NCI-H146 treated with DMSO at 0.1 percent for 48 hours (cell line): ENCODE results near the gene AQR.
A peak's percentile ranks its signal among the peaks of the same experiment; 100 is the strongest.
"Not testable (repeated sequence)": the region's sequence is repeated elsewhere in the genome, so short reads cannot be mapped to it uniquely, and the experiment has no call there.

Experiments used
- DNase-seq: peaks from one replicate; lab custom pipeline; 2025; ENCODE audit not compliant: unreplicated experiment; lab: John Stamatoyannopoulos, UW

Gene AQR

DNA sequence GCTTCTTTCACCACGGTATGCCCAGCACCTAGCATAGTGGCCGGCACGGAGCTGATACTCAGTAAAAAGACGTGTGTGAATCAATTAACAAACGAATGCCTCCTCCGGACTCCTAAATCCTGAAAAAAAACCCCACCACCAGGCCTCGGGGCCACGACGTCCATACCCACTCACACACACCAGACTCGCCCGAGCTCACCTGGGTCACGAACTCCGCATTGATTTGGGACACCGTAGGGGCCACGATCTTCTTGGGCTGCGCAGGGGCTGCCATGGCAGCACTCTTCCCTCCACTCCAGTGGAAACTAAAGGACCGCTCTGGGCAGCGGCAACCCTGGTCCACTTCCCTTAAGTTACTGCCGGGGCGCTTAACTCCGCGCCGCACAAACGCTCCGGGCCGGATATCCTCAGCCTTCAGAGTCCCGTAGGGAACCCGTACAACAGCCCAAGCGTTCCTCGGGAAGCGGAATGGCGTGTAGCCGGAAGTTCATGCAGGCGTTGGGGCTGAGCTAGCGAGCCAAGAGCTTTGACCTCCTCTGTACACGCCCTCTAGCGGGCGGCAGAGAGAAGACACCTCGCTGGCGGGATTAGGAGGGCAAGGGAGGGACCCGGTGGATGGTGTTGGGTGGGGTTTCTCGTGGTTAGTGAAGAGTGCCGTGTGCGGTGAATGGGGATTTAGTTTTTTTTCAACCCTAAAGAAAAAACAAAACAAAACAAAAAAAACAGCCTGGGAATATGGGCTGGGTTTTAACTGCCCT is at the start of gene AQR:
Gene AQR (minus strand): TSS at position 403 of the 758 bp plus-strand sequence. CDS start 129 bp downstream, at position 274.
- DNase-seq = peak; percentile 79

DNA sequence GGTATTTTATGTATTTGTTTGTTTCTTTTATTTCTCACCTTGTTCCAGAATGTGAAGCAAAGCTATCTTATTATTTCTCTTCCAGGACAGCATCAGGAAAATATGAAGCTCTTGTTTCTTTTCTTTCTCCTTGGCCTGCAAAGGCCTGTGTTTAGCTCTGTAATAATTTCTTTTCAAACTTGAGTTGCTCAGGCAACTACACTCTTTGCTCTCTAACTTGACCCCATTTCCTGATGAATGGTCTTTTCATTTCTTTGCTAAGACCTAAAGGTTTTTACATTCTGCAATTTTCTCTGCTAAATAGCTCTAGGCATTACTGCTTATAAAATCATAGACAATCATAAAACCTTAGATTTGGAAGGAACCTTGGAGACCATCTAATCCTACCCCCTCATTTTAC is 44.7 kb upstream of the AQR start:
- DNase-seq = no peak

DNA sequence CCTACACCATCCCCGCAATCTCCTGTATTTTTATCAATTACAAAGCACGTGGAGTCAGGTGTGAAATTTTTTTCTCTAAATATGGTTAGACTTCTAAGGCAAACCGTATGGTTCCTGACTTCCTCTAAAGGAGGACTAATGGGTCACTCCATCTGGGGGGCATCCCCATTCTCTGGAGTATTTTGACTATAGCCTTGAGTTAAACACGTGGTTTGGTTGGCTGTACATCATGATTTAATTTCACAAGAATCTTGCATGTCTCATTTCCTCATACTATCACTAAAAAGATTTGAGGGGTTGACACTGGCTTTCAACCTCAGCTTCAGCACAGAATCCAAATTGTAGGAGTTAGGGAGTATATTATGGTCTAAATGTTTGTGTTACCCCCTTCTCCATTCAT is 43.8 kb upstream of the AQR start:
- DNase-seq = no peak

DNA sequence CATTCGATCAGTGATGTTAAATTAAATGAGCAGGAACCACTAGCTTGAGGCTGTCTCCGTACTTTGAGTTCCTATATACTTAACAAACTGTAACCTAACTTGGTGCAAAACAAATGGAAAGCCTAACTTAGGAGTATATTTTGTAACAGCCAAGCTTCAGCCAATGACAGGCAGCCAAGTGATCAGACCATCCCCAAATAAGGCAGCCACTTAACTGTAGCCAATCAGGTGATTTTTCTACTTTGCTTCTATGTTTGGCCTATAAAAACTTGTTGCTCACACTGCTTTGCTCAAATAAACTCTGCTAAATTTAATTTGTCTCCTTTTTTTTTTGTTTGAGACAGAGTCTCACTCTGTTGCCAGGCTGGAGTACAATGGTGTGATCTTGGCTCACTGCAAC is 37.9 kb upstream of the AQR start:
- DNase-seq = no peak

DNA sequence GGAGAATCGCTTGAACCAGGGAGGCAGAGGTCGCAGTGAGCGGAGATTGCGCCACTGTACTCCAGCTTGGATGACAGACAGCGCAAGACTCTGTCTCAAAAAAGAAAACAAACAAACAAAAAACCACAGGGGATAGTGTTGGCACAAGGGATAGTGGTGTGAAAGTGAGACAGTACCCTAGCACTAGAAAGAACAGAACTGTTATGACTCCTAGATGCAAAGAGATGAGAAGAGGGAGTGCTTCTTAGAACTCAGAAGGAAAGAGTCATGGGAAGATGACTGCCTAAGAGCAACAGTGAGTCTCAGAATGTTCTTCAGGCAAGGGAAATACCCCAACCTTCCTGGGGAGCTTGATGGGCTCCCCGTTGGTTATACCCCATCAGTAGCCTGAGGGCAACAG is 36.4 kb upstream of the AQR start:
- DNase-seq = no peak

DNA sequence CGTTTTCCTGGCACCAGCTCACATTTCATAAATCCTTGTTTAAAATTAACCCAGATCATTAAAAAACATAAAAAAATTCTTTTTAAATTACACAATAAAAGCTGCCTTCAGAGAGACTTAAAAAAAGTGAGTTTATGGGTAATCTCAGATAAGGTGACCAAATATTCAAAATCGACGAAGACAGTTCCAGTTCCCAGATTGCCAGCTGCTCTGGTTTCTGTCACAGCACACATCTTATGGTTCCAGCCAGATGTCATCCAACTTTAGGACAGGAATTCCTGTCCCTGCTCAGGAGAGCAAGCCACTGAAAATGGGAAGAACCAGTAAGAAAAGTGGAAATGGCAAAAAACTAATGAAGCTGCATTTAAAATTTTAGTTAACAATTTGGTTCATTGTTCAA is 34.4 kb upstream of the AQR start:
- no peak for DNase-seq

DNA sequence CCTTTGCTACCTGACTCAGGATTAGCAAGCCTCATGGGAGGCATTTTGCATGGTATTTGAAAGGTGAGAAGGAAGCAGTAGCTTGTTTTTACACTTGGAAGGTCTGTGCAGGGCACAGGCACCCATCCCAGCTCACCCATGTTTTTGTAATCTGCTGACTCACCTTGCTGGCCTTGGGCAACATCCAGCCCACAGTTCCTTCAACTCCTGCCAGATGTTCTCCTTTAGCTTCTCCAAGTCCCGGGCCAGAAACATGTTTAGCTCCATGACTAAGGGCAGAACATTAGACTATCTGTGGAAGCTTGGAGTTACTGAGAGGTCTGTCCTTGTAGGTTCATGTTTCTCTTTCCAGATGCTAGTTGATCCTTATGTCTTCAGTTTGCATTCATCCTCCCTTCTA is 31.0 kb upstream of the AQR start:
- peak; percentile 1 for DNase-seq

DNA sequence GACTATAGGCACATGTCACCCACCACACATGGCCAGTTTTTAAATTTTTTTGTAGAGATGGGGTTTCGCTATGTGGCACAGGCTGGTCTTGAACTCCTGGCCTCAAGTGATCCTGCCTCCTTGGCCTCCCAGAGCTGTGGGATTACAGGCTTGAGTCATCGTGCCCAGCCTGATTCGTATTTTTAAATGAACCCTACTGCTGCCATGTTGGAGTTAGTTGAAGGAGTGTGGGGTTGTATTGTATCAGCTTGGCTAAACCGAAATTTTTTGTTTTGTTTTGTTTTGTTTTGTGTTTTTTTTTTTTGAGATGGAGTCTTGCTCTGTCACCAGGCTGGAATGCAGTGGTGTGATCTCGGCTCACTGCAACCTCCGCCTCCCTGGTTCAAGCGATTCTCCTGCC is 30.4 kb upstream of the AQR start:
- no peak for DNase-seq

DNA sequence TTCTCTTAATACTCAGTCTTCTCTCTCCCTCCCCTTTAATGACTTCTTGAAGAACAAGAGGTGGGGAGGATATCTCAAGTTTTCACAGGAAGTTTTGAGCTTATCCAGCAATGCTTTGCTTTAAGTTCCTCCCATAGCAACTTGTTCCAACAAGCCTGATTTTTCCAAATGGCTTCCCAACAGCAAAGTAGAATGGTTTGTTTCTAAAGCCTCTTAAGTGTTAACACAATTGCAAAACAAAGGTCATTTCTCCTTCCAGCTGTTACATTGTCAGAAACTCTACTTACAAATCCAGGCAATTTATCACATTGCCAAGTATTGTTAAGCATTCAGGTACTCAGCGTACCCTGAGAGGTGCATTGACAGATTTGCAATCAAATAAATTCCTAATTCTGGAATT is 25.4 kb upstream of the AQR start:
- no peak for DNase-seq

DNA sequence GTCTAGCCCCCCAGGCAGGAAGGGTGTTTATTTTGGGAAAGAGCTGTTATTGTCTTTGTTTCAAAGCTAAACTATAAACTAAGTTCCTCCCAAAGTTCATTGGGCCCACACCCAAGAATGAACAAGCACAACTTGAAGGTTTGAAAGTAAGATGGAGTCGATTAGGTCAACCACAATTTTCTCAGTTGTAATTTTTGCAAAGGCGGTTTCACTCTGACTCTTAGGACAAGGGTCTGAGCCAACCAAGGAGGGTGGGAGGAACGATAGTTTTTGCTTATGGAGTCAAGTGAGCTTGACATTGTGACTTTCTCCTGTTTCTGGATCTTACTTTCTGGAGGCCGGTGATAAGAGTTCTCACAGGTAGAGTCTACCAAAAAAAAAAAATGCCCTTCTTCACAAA is 24.3 kb upstream of the AQR start:
- DNase-seq = no peak

DNA sequence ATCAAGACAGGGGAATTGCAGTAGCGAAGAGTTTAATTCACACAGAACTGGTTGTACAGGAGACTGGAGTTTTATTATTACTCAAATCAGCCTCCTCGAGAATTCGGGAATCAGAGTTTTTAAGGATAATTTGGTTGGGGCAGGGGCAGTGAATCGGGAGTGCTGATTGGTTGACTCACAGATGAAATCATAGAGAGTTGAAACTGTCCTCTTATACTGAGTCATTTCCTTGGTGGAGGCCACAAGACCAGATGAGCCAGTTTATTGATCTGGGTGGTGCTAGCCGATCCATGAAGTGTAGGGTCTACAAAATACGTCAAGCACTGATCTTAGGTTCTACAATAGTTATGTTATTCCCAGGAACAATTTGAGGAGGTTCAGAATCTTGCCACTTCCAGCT is 23.9 kb upstream of the AQR start:
- DNase-seq = no peak

DNA sequence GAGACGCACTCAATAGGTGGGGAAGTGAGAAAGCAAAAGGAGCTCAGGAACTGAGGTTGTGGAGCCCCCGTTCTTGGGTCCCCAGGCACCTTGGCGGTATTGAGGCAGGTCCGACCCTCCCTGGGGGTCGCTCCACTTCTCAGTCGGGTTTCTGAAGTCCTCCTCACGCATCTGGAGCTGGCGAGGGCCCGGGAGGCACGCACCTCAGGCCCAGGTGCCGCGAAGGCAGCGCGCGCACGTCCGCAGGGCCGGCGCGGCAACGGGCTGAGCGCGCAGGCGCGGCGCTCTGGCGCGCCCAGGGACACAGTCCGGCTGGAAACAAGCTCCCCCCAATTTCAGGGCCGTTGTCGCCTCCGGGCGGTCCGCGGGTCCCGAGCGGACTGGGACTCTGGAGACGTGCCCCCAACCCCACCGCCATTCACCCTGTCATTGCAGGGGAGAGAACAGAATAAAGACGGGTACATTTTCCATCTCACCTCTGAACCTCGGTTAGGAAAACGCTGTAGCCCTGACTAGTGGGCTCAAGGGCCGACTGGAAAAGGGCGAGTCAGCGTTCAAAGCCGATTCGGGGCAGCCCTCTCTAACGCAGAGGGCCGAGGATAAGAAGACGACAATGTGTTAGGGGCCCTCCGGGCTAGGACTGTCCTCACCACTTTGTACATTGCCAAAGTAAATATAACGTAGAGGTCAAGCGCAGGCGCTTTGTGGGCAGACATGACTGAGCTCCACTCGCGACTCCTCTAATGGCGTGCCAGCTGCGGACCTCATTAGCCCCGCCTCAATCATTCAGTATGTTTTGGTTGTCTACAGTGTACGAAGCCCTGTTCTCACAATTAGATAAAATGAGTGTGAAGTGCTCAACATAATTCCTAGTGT is 18.7 kb upstream of the AQR start, which contains the start of gene ZNF770:
Gene ZNF770 (minus strand): TSS at position 261 of the 876 bp plus-strand sequence. CDS start 4,853 bp downstream, outside the sequence.
- peak; percentile 26 for DNase-seq

DNA sequence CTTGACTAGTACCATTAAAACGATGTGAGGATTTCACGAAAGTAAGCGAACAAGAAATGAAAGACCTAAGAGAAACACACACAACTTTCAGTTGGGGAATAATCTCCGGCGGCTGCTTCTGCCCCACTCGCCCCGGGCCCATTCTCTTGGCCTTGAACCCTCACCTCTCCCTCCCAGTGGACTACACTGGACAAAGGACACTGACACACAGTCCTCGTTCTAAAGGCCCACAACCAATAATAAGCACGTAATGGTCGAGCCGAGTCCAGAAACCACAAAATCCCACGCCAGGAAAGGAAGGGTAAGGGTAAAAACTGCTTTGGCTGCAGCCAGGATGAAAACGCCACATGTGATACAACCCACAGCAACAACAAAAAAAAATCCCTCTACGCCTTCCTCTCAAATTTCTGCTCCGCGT is 18.1 kb upstream of the AQR start:
- DNase-seq = no peak

DNA sequence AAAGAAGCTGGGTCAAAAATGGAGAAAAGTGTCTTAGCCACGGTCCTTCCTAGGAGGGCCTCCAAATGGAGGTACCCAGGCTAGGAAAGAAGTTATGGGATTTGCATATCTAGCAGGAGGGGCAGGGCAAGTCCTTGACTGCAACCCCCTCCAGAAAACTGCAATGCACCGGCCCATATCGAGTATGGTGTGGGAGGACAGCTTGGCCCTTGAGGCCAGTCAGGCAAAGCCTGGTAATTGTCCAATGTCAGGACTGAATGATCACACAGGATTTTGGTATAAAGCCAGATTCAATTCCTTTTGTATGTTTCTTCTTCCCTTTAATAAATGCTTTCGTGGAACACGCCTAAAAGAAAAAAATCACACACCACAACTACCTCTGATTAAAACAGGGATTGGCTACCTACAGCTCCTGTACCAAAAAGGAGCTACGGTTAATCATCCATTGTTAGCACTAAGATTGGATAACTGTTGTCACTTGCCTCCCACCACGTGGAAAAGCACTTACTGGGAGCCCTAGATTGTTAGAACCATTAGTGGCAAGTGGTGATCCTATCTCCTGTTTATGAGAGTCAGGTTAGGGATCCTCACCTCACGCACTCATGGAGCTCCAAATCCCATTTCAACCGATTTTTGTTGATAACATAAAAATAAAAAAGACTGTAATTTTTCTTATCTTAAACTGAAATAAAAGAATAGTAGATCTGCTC is 17.4 kb upstream of the AQR start:
- no peak for DNase-seq

DNA sequence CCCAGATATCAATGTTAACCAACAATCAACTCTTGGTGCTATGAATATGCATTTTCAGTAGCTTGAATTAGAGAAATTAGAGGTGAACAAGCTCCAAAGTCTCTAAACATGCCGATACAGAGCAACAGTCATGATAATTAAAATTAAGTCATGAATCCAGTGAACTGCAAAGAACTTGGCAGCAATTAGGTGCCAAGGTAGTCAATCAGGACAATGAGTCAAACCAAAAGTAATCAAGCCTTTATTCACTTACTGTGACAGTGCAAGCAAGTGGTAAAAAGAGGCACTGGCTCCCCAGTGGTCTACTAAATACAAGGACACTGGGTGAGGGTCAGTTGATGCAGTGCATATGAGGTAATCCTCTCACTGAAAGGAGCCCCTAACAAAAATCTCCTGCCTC is 16.8 kb upstream of the AQR start:
- no peak for DNase-seq

DNA sequence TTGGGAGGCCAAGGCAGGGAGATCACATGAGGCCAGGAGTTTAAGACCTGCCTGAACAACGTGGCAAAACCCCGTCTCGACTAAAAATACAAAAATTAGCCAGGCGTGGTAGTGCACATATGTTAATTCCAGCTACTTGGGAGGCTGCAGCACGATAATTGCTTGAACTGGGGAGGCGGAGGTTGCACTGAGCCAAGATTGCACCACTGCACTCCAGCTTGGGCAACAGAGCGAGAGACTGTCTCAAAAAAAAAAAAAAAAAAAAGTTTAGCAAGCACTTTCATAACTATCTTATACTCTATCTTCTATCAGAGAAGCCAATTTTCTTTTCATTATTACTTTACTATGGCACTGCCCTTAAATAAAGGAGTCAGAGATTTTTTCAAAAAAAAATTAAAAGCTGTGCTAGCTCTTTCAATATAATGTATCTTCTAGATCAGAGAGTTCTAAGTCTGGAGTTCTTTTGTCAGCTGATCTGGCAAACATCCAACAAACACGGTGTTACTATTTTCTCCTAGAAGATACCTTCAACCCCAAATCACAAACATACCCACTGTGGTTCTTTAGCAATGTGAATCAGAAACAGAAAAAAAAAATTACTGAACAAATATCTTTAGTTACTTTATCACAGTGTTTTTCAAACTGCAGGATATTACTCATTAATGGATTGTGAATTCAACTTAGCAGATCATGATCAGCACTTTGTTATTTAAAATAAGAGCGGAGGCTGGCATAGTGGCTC is 15.5 kb upstream of the AQR start:
- no peak for DNase-seq

DNA sequence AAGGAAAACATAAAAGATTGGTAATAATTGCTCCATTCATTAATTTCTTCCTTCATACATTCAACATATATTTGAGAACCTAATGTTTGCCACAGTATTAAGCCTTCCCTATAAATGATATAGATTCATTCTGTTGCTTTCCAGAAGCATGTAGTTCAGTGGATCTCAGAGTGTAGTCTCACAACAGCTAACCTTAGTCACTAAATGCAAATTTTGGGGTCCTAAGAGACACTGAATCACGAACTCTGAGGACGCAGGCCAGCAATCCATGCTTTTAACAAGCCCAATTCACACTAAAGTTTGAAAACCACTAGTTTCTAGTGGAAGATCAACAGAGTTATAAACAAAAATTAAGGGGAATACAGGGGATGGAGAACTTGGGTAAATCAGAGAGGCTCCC is 7.2 kb upstream of the AQR start:
- no peak for DNase-seq

DNA sequence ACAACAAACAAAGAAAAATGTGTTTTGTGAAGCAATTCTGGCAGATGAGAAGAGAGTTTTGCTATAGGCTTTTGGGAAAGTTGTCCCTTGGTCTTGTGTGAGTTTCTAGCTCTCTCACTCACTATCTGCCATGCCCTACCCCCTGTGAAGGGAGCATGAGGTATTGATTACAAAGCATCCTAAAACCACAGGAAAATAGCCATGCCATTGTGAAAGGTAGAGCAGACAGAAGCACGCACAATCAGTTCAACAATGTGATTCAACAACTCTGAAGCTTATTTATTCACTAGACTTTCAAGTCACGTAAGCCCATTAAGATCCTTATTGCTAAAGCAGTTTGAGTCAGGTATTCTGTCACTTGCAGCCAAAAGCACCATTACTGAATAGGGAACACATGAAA is 6.5 kb upstream of the AQR start:
- DNase-seq = no peak

DNA sequence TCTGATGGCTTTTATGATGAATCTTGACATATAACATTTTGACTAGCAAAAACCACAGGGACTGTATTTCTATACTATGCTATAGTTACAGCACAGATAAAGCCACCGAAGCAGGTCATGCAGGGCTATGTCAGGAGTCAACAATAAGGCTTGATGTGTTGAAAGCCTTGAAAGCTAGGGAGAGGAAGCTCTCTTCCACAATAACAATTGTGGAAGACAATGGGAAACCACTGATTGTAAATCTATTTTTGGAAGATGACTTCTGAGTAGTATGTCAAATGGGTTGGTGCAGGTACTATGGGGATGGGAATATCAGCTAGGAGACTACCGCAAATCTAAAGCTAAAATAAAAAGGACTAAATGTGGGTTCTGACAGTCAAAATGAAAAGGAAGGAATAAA is 4.0 kb upstream of the AQR start:
- no peak for DNase-seq

DNA sequence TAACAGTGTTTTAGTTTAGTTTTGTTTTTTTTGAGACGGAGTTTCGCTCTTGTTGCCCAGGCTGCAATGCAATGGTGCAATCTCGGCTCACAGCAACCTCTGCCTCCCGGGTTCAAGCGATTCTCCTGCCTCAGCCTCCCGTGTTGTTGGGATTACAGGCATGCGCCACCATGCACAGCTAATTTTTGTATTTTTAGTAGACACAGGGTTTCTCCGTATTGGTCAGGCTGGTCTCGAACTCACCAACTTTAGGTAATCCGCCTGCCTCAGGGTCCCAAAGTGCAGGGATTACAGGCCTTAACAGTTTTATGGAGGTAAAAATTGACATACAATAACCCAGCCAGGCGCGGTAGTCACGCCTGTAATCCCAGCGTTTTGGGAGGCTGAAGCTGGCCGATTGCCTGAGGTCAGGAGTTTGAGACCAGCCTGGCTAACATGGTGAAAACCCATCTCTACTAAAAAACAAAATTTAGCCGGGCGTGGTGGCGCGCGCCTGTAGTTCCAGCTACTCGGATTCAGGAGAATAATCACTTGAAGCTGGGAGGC is 629 bp upstream of the AQR start:
- not testable (repeated sequence) for DNase-seq

DNA sequence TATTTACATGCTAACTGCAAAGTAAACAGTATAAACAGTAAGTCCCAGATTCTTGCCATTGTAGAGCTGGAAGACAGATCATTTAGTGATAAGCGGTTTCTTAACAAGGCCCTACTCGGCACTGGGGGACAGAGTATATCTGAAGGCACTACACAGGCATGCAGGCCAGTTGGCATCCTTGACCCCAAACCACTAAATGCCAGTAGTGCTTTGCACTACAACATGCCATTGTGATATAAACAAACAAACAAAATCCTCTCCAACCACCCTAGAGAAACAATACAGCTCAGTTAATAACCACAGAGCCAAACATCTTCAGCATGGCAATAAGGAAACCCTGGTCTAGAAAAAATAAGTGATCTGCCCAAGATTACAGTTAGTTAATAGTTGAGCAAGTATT is 5.3 kb downstream of the AQR start:
- no peak for DNase-seq
